ENCODE measurements around the gene YJU2.

DNA sequence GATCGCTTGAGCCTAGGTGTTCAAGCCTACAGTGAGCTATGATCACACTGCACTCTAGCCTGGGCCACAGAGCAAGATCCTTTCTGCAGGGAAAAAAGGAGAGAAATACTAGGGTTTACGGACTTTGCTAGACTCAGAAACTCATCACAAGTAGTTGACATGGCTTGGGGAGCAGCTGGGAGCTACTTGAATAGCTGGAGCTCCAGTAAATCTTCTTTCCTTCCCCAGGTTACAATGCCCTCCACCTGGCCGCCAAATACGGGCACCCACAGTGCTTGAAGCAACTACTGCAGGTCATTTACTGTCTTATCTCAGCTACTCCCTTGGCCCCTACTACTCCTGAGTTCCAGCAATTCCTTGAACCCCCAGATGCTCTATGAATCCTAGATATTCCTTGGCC, 45.1 kb upstream of the YJU2 start:
- TF ChIP-seq, protein P1, sequence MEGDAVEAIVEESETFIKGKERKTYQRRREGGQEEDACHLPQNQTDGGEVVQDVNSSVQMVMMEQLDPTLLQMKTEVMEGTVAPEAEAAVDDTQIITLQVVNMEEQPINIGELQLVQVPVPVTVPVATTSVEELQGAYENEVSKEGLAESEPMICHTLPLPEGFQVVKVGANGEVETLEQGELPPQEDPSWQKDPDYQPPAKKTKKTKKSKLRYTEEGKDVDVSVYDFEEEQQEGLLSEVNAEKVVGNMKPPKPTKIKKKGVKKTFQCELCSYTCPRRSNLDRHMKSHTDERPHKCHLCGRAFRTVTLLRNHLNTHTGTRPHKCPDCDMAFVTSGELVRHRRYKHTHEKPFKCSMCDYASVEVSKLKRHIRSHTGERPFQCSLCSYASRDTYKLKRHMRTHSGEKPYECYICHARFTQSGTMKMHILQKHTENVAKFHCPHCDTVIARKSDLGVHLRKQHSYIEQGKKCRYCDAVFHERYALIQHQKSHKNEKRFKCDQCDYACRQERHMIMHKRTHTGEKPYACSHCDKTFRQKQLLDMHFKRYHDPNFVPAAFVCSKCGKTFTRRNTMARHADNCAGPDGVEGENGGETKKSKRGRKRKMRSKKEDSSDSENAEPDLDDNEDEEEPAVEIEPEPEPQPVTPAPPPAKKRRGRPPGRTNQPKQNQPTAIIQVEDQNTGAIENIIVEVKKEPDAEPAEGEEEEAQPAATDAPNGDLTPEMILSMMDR (conservative IDR thresholded peaks at IDR 0.05; ENCODE audit: low read length) = no peak
- no peak for TF ChIP-seq EZH2phosphoT487 (IDR thresholded peaks at IDR 0.05; ENCODE audit: borderline replicate concordance)
